ENCODE data around the gene CUL7. TPM values are rescaled to one million over a fixed set of nuclear protein-coding genes. Genes with fewer than 3 reads are reported as not detected.

The CUL7 gene
- total and polyA plus RNA-seq, 2 of the 8 experiments (the other 6 are each of a cell fraction or from before 2014, with no cell fraction given): 10.8 to 15.0 TPM

DNA sequence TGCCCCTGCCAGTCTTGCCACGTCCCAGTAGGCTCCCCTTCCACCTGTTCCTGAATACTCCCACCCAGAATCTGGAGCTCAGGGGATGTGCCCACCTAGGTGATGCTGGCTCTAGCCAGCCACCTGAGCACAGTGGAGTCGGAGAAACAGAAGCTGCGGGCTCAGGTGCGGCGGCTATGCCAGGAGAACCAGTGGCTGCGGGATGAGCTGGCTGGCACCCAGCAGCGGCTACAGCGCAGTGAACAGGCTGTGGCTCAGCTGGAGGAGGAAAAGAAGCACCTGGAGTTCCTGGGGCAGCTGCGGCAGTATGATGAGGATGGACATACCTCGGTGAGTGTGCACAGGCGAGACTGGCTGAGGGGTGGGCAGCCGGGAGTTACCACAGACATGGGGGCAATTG is 9.2 kb upstream of the CUL7 start (continued):
- TF ChIP-seq, protein P1, sequence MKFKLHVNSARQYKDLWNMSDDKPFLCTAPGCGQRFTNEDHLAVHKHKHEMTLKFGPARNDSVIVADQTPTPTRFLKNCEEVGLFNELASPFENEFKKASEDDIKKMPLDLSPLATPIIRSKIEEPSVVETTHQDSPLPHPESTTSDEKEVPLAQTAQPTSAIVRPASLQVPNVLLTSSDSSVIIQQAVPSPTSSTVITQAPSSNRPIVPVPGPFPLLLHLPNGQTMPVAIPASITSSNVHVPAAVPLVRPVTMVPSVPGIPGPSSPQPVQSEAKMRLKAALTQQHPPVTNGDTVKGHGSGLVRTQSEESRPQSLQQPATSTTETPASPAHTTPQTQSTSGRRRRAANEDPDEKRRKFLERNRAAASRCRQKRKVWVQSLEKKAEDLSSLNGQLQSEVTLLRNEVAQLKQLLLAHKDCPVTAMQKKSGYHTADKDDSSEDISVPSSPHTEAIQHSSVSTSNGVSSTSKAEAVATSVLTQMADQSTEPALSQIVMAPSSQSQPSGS (IDR thresholded peaks at IDR 0.05; ENCODE audit: low read length): no peak
- TF ChIP-seq CBX5 (IDR thresholded peaks at IDR 0.05; ENCODE audit: low read depth, low read length): no peak
